Ramos (cell line): Measurements from ENCODE around the gene PSMA6.
"Not testable (repeated sequence)": the region's sequence is repeated elsewhere in the genome, so short reads cannot be mapped to it uniquely, and the experiment has no call there.

Experiments used
- in situ Hi-C: fragments of 300-500 bp; cut with MboI; formaldehyde crosslinking; loops from one replicate; pipeline ENCODE4 v1.14.3; 2022; ENCODE audit warnings: low sequenced_read_pairs; ENCODE audit not compliant: unreplicated experiment

Gene PSMA6

DNA sequence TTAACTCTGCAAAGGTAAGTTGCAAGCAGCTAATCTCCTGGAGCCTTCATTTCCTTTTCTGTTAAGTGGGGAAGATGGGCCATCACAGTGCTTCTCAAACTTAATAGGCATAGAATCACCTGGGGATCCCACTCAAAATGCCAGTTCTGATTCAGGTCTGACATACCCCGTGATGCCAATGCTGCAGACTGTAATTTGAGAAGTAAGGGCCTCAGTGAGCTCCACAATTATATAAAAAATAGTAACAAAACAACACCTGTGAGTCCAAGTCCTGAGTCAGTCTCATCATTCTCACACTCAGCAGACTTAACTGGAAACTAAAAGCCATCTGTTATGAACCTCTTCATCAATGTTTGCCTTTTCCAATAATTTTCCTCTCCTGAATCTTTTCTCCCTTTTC lies 10.8 kb upstream of the PSMA6 start:
- in situ Hi-C loops = no loop called here

DNA sequence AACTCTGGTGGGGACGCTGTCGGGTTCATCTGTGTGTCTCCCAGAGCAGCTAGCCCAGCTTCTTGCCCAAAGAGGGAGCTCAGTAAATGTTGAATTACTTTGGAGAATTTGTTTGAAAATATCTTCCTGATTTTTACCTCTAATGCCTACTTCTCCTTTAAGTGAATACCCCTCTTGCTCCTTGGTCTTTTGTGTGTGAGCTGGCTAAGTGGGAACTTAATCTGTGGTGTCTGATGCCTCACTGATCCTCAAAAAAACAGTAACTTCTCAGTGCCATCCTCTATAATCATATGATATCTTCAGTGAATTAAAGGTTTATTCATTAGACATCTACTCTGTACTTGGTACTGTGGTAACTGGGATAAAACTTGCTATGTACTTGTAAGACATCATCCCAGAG lies 7.7 kb upstream of the PSMA6 start:
- in situ Hi-C loops = no loop called here

- in situ Hi-C loops = no loop called here
These were observed 6.8 kb upstream of the PSMA6 start for GRCh38 chr14:35285168-35286002.

- in situ Hi-C loops = no loop called here
These were observed 6.1 kb upstream of the PSMA6 start for GRCh38 chr14:35286003-35286600.

- in situ Hi-C loops = no loop called here
These were observed 5.5 kb upstream of the PSMA6 start for GRCh38 chr14:35286707-35287106.

GRCh38 chr14:35287431-35288013 lies 4.7 kb upstream of the PSMA6 start:
- in situ Hi-C loops = no loop called here

DNA sequence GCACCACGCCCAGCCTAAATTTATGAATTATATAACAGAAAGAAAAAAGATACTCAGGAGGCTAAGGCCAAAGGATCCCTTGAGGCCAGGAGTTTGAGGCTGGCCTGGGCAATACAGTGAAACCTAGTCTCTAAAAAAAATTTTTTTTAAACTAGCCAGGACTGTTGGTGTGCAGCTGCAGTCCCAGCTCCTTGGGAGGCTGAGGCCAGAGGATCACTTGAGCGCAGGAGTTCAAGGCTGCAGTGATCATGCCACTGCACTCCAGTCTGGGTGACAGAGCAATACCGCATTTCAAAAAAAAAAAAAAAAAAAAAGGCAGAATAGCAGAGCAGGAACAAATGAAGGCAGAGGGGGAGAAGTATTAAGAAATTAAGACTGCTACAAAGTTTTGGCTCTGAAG lies 2.6 kb upstream of the PSMA6 start:
- in situ Hi-C loops = no loop called here

DNA sequence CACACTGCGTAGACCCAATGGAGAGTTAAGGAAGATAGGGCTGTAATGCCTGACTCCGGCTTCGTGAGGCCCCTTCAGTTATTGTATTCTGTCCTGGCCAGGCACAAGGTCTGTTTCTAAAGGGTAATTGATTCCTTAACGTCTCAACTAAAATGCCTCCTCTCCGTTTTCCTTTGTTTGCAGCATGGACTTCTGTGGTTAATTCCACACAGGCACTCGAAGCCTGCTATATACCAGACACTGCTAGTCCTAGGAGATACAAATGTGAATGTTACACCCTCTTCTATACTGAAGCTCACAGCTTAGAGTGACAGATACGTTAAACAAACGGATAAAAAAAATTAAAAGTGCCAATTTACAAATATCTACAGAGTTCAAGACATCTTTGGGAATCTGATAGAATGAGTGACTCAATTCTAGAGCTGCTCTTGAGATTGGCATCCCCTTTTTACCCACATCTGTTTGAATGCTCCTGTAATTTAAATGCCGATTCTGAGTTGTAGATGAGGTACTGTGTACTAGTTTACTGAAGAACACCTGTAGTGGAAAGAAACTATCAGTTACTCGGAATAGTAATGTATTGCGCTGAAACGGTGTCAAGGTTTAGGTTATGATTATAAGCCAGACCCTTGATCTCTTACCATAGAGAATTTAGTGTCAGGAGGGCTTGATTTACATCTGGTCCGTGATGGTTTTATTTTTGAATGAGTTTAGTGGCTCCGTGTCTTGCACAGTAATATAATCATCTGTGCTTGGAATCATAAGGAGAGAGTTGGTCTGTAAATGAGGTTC lies 784 bp downstream of the PSMA6 start:
- in situ Hi-C loops = no loop called here

DNA sequence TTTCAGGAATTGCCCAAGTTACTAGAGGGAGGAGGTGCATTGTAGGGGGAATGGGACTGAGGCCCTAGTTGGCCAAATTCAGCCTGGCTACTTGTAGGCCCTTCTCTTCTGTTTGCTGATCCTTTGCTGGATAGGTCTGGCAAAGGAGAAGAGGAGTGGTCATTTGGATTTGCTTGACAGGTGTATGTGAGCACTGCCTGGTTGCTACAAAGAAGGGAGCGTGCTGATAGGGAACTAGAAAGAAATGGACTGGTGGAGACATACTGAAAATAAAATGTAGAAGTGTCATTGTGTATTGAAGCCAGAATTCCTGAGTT lies 3.6 kb downstream of the PSMA6 start:
- in situ Hi-C loops = no loop called here

GRCh38 chr14:35296545-35296944 lies 4.4 kb downstream of the PSMA6 start:
- in situ Hi-C loops = no loop called here

- in situ Hi-C loops = no loop called here
These were observed 5.5 kb downstream of the PSMA6 start for GRCh38 chr14:35297706-35298105.

DNA sequence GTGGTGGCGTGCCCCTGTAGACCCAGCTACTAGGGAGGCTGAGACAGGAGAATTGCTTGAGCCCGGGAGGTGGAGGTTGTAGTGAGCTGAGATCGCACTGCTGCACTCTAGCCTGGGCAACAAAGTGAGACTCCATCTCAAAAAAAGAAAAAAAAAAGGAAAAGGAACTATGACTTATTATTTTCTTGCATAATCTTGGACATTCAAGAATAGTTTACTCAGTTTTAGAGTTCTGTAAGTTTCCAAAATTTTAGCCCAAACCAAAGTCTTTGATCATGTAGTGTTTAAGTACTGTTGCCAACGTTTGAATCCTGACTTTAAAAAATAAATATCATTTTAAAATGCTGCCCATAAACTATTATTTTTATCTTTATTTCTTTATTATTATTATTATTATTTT lies 6.2 kb downstream of the PSMA6 start:
- in situ Hi-C loops = no loop called here

DNA sequence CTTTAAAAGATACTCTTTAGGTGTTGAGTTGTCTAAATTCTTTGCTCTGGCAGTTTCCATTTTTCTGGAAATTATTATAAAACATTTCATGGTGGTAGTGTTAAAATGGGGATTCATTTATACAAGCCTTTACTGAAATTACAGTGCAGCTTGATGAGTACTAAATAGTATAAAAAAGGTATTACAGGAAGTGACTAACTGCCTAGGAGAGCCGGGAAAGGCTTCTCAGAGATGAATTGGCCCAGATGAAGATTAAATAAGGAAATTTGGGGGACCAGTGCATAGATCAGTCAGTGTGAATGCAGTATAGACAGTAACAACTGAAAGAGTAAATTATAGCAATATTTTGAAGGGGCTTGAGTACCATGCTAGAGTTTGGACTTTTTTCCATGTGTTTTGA lies 7.5 kb downstream of the PSMA6 start:
- in situ Hi-C loops = no loop called here

- in situ Hi-C loops = no loop called here
These were observed 8.0 kb downstream of the PSMA6 start for GRCh38 chr14:35300228-35300627.

GRCh38 chr14:35301334-35301733 lies 9.2 kb downstream of the PSMA6 start:
- in situ Hi-C loops = not testable (repeated sequence)

DNA sequence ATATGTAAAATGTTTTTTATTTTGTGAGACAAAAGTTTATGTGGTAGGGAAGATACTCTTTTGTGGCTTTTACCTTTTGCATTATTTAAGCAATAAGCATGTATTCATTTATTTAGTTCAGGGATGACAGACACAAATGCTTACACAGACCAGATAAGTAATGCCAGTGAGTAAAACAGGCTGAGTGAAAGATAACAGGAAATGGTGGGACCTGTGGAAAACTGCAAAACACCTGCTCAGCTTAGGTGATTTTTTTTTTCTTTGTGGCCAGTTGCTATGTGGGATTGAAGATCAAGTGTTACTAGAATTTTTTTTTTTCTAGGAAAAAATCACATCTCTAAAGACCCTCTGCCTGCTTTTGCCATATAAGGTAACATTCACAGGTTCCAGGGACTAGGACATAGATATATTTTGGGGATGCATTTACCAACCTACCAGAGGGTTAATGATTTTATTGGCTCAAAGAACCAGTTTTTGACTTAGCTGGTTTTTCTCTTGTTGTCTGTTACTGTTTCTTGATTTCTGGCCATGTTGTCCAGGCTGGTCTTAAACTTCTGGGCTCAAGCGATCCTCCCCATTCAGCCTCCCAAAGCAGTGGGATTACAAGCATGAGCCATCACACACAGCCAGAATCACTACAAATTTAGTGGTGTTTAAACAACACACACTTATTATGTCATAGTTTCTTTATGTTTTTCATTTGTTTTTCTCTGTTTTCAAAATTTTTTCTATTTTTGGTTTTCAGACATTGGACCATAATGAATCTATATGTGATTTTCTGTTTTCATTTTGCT lies 9.8 kb downstream of the PSMA6 start:
- in situ Hi-C loops = no loop called here

DNA sequence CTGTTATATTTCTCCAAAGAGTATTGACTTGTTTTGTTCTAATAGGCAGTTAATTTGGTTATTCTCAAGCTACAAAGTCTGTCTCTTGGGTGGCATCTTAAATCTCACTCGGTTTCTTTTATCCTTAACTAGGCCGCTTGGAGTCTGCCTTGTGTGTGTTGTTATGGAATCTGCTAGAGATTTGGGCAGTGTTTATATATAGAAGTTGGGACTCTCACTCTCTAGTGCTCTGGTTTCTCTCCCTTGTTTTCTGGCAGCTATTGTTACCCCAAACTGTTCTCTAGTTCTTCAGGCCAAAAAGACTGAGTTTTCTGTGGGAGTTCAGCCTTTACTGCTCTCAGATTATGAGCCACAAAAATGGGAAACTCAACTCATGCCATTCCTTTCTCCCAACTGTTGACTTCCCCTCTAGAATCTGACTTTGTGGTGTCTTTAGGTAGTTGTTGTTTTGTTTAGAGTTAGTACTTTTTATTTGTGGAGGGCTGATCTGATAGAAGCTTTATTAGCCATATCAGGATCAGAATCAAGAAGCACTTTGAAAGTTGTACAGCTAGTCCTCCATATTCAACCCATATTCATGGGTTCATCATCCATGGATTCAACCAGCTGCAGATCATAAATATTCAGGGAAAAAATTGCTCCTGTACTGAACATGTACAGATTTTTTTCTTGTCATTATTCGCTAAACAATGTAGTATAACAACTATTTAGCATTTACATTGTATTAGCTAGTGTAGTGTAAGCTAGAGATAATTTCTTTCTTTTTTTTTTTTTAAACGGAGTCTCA lies 11.2 kb downstream of the PSMA6 start:
- in situ Hi-C loops = no loop called here

- in situ Hi-C loops = no loop called here
These were observed 12.8 kb downstream of the PSMA6 start for GRCh38 chr14:35304812-35305462.

DNA sequence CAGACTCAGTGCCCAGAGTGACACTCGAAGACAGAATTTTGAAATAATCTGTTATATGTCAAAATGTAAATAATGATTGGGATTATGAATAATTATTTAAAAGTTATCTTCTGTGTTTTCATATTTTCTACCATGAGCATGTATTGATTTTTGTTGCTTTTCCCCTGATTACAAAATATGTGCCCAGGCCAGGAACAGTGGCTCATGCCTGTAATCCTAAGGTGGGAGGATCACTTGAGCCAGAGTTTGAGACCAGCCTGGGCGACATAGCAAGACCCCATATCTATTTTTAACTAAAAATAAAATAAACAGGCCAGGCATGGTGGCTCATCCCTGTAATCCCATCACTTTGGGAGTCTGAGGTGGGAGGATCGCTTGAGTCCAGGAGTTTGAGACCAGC lies 13.5 kb downstream of the PSMA6 start:
- in situ Hi-C loops = no loop called here
